Measurements from ENCODE around the gene ABHD1.
"Not testable (repeated sequence)": the region's sequence is repeated elsewhere in the genome, so short reads cannot be mapped to it uniquely, and the experiment has no call there.

ABHD1 gene

GRCh38 chr2:27123302-27124150 lies at the start of gene ABHD1:
ABHD1 (plus strand) TSS chr2:27123815; CDS start chr2:27123949, 134 bp downstream.
- peak; percentile 79 for DNase-seq

GRCh38 chr2:27074738-27075565 lies 48.7 kb upstream of the ABHD1 start:
- peak; percentile 65 for DNase-seq

- DNase-seq, result not testable (repeated sequence)
Measured at GRCh38 chr2:27075566-27075871, 48.1 kb upstream of the ABHD1 start.

- DNase-seq, result no peak
Measured at GRCh38 chr2:27076323-27076722, 47.3 kb upstream of the ABHD1 start.

GRCh38 chr2:27077231-27077630 lies 46.4 kb upstream of the ABHD1 start:
- no peak for DNase-seq

GRCh38 chr2:27078267-27079194 lies 45.1 kb upstream of the ABHD1 start, which contains the start of gene EMILIN1:
EMILIN1 (plus strand) TSS chr2:27078615; CDS start chr2:27079066, 451 bp downstream.
- no peak for DNase-seq

- no peak for DNase-seq
Measured at GRCh38 chr2:27079233-27080139, 44.1 kb upstream of the ABHD1 start.

- no peak for DNase-seq
Measured at GRCh38 chr2:27080140-27080469, 43.5 kb upstream of the ABHD1 start.

GRCh38 chr2:27080603-27080936 lies 43.0 kb upstream of the ABHD1 start:
- no peak for DNase-seq

GRCh38 chr2:27081984-27082772 lies 41.4 kb upstream of the ABHD1 start:
- no peak for DNase-seq

- no peak for DNase-seq
Measured at GRCh38 chr2:27082773-27083409, 40.7 kb upstream of the ABHD1 start.

GRCh38 chr2:27083410-27084296 lies 40.0 kb upstream of the ABHD1 start:
- no peak for DNase-seq

GRCh38 chr2:27084297-27085061 lies 39.1 kb upstream of the ABHD1 start:
- no peak for DNase-seq

GRCh38 chr2:27085062-27085672 lies 38.4 kb upstream of the ABHD1 start:
- DNase-seq, result no peak

GRCh38 chr2:27085673-27086089 lies 37.9 kb upstream of the ABHD1 start:
- peak; percentile 25 for DNase-seq

- peak; percentile 97 for DNase-seq
Measured at GRCh38 chr2:27086090-27086723, 37.4 kb upstream of the ABHD1 start.

- no peak for DNase-seq
Measured at GRCh38 chr2:27086724-27087593, 36.7 kb upstream of the ABHD1 start, which contains the start of gene KHK. KHK (plus strand) TSS chr2:27086772; CDS start chr2:27087260, 488 bp downstream.
